GM12873 (cell line): ENCODE results near the gene DMD.

Experiments used
- CTCF ChIP-seq: IDR thresholded peaks from 2 replicates; pipeline ENCODE4 v1.5.1; 2012; ENCODE audit warnings: low read depth, mild to moderate bottlenecking, moderate library complexity, low read length, control low read depth; ENCODE audit not compliant: insufficient read depth; ENCODE audit errors: missing control alignments

DMD gene

DNA sequence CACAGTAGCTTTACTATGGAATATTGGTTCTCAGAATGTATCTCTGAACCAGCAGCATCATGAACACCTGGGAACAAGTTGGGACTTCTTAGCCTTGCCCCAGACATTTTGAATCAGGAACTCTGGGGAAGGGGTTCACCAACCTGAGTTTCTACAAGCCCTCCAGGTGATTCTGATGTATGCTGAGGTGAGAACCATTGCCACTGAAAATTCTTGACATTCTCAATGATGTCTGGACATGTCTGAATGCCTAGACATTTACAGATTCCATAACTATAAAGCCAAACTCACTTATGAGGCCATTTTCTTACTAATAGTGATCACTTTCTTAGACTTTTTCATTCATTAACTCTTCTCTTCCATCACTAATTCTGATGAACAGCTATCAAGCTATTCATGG, 1750.1 kb downstream of the DMD start:
- TF ChIP-seq CTCF: no peak

- TF ChIP-seq CTCF: no peak
Measured at GRCh38 chrX:31459361-31459760, 1752.0 kb downstream of the DMD start.

DNA sequence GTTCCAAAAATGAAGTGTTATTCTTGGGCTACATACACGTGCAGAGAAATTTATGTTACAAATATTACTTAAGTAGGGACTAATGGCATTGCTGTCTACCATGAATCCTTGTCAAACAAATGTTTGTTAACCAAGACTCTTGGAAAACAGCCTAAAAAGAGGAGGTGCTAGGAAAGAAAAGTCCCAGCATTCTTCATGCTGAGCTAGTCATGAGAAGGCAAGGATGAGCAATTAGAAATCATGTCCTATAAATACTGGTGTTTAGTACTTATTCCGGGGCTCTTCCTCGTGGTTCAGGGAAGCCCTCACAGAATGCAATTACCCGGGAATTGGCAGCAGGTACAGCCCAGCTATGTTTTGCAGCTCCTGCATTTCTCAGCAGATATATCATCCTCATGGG, 1761.4 kb downstream of the DMD start:
- no peak for TF ChIP-seq CTCF

- no peak for TF ChIP-seq CTCF
Measured at GRCh38 chrX:31449081-31449480, 1762.3 kb downstream of the DMD start.

GRCh38 chrX:31445542-31445941, 1765.8 kb downstream of the DMD start:
- no peak for TF ChIP-seq CTCF

DNA sequence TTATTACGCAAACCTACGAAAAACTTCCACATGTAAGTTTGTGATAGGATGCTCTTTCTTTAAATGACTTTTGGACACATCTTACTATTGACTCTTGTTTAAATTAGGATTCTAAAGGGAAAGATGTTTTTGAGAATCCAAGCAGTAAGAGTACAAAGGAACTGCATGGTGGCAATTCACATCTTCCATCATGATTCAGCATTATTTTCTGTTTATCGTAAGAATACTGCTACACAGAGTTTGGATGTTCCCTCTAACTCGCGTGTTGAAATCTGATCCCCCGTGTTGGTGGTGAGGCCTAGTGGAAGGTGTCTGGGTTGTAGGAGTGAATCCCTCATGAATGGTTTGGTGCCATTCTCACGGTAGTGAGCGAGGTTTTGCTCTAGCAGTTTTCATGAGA, 1767.7 kb downstream of the DMD start:
- no peak for TF ChIP-seq CTCF

DNA sequence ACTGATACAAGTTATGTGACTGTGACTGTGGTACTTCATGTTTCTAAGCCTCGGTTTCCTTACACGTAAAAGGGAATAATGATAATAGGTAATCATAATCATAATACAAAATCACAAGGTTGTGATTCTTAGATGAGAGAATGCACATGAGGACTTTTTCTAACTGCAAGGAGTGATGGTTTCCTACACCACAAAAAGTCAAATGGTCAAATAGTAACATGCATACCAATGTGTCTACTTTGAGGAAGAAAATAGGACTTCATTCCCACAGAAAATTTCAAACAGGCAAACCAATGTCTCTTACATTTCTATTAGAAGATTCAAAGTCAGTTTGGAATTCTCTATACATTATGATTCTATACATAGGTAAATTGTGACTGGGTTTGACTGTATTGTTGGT, 1770.8 kb downstream of the DMD start:
- TF ChIP-seq CTCF: no peak

- no peak for TF ChIP-seq CTCF
Measured at GRCh38 chrX:31436424-31436823, 1774.9 kb downstream of the DMD start.
